ENCODE data around the gene CNNM4.

CNNM4 gene

DNA sequence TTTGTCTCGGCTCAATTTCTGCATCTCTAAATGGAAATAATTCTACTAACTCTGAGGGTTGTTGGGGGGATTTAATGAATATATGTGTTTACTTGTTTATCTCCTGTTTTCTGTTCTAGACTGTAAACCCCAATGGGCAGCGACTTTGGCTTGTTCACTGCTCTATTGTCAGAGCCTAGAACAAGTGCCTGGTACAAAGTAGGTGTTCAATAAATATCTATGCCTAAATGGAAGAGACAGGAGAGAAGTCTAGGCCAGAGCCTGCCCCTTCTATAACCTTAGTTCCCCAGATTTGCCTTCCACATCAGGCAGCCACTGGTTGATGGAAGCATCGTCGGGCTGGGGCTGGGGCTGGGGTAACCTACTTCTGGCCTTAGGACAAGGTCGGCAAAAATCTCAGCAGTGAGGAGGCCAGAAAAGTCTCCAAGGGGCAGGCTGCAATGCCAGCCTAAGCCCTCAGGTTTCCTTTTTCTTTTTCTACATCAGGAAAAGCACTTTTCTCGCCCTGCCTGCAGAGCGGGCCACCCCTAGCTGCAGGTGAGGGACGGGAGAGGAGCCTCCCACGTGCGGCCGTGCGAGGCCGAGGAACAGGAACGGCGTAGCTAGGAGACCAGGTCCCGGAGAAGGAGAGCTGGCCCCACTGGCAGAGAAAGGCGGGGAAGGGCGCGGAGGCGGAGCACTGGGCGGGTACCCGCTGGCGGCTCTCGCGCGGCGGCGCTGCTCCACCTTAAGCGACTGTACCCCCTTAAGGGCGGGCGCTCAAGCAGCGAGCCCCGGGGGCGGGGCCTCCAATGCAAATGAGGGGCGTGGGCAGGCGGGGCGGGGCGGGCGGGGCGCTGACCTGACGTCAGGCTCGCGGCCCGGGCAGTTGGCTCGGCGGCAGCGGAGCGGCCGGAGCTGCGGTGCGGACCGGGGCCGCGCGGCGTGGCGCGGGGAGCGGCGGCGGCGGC, at the start of gene CNNM4:
Gene CNNM4 (plus strand): TSS at position 867 of the 950 bp plus-strand sequence. CDS start 98 bp downstream, outside the sequence.
- DNase-seq (ENCODE audit: low read depth in 3 of 3, low spot score in 1 of 3), result peak; percentile 78 to 85 (median 81)

DNA sequence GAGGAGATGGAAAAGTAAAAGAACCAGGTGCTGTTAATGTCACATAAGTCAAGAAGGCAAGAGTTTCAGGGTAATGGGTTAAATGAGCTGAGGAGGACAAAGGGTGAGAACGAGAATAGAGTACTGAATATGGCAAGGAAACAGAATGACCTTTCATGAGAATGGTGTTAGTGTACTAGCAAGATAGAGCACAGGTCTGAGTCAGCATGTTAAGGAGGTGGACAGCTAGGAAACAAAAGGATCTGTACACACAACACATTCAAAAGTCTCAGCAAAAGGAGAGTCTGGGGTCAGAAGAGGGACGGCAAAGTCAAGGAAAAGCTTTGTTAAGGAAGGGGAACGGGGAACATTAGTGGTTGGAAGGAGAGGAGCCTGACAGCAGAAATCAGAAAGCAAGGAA, 49.7 kb upstream of the CNNM4 start:
- DNase-seq (ENCODE audit: low read depth in 3 of 3, low spot score in 1 of 3), result no peak

DNA sequence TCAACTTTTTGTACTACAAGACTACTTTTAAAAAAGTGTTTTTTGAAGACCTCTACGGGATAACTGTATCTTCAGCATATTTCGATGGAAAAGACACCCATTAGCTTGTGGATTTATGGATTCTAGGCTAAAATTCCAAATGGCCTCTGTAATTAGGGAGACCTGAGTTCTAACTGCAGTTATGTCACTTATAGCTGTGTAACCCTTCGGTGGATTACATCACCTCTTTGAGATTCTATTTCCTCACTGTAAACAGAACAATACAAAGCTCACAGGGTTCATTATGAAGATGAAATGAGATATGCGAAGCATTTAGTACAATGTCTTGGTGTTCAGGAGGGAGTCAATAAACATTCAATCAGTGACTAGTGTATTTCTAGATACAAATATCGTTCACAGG, 45.0 kb upstream of the CNNM4 start:
- no peak for DNase-seq (ENCODE audit: low read depth in 3 of 3, low spot score in 1 of 3)

DNA sequence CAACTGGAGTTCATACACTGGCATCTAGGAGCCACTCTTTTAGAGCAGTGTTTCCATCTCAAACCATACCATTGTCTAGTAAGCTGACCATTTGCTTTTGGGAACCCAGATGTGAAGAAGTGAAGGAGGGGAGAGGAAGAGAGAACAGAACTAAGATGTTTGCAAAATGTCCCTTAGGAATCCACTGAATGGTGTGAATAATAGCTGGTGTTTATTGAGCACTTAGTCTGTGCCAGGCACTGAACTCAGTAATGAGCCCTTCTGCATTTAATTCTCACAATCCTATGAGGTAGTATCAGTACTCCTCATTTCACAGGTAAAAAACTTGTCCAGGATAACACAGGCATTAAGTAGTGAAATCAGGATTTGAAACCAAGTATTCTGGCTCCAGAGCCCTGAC, 44.3 kb upstream of the CNNM4 start:
- no peak for DNase-seq (ENCODE audit: low read depth in 3 of 3, low spot score in 1 of 3)

DNA sequence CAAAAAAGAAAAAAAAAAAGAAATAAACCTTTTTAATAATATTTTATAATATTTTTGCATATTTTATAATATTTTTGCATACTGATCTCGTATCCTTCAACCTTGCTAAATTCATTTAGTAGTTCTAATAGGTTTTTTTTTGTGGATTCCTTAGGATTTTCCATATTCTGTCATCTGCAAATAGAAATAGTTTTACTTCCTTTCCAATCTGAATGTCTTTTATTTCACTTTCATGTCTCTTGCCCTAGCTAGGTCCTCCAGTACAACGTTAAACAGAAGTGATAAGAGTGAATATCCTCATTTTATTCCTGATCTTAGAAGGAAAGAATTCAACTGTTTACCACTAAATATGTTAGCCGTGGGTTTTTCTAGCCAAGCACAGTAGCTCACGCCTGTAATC, 34.6 kb upstream of the CNNM4 start:
- DNase-seq (ENCODE audit: low read depth in 3 of 3, low spot score in 1 of 3), result no peak

DNA sequence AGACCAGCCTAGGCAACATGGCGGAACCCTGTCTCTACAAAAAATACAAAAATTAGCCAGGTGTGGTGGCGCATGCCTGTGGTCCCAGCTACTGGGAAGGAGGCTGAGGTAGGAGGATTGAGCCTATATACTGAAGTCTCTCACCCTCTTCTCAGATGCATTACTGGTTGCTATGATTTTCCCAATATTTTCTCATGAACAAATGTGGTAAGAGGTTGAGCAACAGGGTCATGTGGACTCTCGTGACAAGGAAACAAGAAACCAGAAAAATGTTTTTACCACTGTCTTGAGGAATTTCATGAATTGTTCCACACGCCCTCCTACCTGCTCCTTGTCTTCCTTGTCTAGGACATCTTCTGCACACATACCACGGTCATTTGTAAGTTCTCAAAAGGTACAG, 33.3 kb upstream of the CNNM4 start:
- no peak for DNase-seq (ENCODE audit: low read depth in 3 of 3, low spot score in 1 of 3)

DNA sequence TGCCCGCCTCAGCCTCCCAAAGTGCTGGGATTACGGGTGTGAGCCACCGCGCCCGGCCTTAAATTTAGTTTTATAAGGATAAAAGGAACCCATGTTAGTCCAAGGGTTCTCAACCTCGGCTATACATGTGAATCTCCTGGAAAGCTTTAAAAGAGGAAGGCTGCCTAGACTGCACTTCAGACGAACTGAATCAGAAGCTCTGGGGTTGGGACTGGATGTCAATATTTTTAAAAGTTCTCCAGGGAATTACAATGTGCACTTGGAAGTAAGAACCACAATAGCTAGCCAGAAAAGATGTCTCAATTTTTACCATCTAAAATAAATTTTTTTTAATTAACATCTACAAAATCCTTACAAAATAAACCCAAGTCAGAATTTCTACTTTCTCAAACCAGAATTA, 31.0 kb upstream of the CNNM4 start:
- no peak for DNase-seq (ENCODE audit: low read depth in 3 of 3, low spot score in 1 of 3)

DNA sequence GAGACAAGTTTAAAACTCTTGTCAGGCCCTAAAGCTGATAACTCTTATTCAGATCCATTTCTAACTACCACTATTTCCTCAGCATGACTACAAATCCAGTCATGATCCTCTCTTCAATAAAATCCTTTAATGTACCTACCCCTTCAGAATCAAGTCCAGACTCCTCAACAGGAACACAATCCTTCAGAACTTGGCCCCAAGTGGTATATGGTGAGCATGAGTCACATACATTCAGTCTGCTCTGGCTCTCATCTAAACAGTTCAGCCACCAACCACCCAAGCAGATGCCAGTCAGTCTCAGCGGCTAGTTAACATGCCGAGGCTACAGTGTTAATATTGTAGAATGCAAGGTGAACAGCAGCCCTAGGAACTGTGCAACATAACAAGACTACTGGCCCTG, 30.5 kb upstream of the CNNM4 start:
- DNase-seq (ENCODE audit: low read depth in 3 of 3, low spot score in 1 of 3), result no peak

DNA sequence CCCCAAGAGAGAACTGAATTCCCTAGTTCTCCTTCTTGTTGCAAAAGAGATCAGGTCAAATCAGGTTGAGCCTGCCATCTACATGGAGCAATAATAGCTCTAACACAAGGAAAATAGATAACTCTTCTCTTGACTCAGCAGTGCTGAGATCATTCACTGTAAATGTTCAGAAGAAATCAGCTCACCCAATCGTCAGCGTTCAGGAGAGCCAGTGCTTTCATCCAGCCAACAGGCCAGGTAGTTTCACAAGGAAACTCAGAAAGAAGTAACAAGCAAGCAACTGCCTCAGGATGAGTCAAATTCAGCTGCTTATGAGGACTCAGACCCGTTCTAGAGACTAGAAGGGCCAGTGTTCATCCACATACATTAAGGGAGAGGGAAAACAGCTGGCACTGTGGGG, 26.8 kb upstream of the CNNM4 start:
- DNase-seq (ENCODE audit: low read depth in 3 of 3, low spot score in 1 of 3), result no peak

DNA sequence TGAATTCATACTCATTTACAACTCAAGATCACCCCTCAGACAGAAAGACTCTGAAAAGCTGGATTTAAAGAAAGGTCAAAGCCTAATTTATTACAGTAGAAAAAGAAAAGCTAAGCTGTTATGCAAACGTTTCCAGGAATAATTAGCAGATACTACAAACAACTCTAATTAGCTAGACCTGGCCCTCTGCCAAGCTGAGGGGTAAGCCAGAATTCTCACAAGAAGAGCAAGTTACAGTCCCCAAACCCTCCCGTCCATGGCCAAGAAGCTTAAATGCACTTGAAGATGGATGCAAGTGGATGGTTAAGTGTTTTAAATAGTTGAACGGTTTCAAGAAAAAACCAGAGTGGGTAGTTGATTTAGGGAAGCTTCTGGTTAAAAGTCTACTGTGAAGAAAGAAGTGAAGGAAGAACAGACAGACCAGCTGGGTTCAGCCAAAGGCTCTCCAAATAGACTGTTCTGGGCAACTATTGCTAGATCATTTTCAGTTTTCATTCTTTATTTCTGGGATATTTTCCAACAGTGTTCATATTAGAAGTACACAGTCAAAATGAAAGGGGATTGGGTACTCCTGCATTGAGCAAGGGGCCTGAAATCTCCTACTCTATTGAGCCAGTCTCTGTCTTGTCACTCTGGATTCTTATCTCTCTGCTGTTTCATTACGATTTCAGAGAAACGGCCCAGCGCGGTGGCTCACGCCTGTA, 25.7 kb upstream of the CNNM4 start:
- DNase-seq (ENCODE audit: low read depth in 3 of 3, low spot score in 1 of 3), result no peak

DNA sequence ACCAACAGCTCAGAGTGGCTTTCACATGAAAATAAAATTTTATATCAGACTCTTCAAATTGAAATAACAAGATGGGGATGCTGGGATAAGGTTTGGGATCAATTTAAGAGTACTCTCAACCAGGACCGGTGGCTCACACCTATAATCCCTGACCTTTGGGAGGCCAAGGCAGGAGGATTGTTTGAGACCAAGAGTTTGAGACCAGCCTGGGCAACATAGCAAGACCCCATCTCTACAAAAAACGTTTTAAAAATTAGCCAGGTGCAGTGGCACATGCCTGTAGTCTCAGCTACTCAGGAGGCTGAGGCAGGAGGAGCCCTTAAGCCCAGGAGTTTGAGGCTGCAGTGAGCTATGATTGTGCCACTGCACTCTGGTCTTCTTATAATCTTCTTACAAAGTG, 23.5 kb upstream of the CNNM4 start:
- DNase-seq (ENCODE audit: low read depth in 3 of 3, low spot score in 1 of 3), result no peak

DNA sequence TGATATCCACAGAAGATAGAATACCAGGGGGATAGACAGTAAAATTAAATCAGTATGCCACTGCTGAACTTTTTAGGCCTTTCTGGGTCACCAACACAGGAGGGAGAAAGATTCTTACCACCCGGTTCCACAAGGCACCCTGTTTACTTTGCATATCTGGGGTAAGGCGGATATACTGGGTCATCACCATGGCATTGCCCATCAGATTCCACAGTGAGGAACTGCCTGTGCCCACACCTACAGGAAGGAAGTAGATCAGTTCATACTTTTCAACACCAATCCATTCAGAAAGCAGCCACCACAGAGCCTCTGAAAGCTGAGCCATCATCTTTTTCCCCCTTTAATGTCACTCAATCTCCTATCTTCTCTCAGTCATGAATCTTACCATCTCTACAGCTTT, 22.9 kb upstream of the CNNM4 start:
- no peak for DNase-seq (ENCODE audit: low read depth in 3 of 3, low spot score in 1 of 3)

DNA sequence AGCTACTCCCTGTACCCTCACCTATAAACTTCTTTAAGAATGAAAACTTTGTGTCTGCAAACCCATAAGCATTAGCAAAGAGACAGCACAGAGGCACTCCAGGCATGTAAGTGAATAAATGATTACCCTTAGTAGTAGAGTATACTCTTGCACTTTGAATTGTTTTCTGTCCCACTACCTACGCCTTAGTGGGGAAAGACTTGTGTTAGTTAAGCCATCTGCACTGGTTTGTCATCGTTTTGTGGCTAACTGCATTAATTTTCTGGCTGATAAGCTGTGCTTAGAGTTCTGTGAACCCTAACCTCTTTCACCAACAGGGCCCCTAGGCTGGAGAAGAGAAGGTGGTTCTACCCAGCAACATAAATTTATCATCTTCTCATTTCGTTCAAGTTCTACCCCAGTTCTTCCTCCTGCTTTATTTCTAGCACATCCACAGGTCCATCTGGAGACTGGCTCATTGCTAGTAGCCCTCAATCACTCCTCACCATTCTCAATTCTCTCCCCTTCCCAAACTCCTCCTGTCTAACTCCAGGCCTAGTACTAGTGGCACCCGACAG, 21.5 kb upstream of the CNNM4 start:
- DNase-seq (ENCODE audit: low read depth in 3 of 3, low spot score in 1 of 3), result no peak

DNA sequence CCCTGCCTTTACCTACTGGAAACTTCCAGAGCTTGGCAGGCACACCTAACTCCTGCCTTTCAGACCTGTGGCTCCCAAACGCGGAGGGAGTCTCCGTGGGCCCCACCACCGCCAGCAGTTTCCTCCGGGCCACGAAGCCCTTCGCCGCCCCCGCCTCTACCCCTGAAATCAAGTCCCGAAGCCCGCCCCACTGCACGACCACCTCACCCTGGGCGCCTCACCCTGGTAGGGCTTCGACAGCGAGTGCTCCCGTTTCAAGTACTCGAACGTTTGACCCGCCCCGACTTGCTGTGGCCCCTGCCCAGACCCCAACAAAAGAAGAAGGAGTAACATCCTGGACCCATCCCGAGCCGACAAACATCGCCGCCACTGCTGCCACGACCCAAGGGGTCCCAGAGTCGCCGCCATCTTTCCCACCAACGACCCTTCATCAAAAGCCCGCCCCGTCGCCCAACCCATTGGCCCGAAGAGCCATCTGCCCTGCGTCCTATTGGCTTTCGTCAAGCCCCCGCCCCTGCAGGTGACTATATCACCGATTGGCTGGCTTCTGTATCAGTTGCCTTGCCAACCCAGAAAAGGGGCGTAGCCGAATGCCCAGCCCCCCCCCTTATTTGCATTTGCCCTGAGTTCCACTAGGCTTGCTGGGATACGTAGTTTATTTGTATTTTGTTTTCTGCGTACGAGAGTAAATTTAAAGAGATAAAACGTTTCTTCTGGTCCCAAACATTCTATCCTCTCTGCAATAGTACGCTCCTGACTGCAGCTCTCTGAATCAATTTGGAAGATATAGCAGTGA, 20.9 kb upstream of the CNNM4 start, which contains the start of gene LMAN2L:
Gene LMAN2L (minus strand): TSS at position 432 of the 796 bp plus-strand sequence. CDS start 24 bp downstream, at position 408.
- DNase-seq (ENCODE audit: low read depth in 3 of 3, low spot score in 1 of 3), result peak; percentile 83 to 93 (median 90)

DNA sequence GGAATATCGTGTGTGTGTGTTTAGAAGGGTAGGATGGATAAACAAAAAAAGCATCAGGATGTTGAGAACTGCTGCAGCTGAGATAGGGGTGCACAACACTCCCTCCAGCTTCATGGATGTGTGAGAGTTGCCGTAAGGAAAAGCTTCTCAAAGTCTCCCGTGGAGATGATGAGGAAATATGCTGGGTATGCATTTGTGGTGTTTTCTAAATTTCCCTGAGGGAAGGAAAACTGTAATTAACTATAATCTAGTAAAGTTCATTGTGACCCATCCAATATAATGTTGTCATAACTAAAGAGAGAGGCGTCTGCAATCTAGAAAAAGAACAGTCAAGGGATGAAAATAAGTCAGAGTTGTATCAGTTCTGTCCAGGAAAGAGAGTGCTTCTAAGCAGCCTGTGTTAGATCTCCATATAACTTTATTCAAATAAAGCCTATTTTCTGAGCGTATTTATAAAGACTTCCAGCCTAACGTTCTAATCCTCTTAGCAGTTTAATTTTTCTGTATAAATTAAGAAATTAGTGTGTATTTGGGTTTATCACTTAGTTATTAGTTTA, 13.6 kb upstream of the CNNM4 start:
- DNase-seq (ENCODE audit: low read depth in 3 of 3, low spot score in 1 of 3), result no peak

DNA sequence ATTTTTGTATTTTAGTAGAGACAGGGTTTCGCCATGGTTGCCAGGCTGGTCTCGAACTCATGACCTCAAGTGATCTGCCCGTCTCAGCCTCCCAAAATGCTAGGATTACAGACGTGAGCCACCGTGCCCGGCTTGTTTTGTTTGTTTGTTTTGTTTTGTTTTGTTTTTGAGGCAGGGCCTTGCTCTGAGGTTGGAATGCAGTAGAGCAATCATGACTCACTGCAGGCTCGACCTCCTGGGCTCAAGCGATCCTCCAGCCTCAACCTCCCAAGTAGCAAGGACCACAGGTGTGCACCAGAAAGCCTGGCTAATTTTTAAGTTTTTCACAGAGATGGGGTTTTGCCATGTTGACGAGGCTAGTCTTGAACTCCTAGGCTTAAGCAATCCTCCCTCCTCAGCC, 8.9 kb upstream of the CNNM4 start:
- no peak for DNase-seq (ENCODE audit: low read depth in 3 of 3, low spot score in 1 of 3)

DNA sequence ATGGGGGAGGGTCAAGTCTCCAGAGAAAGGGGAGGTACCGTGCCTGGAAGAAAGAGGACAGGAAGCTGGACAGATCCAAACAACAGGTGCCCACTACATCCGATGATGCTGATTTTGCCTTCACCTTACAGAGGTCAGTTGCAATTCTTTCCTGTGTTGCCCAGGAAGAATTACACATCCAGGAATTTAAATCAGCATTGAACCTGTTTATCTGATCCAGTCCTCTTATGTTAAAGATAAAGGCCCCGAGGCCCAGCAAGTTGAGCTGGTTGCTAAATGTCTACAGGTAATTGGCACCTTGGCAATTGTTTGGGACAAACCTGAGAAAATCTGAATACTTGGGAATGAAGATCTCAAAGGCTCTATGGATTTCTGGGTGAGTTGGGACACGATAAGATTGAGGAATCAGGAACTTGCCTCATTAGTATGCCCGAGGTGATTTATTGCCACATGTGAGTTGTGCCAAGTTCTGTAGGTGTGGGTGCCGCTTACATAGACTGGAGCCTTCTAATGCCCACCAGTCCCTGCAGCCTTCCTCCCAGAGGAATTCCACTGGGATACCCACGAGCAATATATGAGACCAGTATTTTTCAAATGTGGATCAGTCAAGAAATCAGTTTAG, 6.9 kb upstream of the CNNM4 start:
- DNase-seq (ENCODE audit: low read depth in 3 of 3, low spot score in 1 of 3), result no peak

DNA sequence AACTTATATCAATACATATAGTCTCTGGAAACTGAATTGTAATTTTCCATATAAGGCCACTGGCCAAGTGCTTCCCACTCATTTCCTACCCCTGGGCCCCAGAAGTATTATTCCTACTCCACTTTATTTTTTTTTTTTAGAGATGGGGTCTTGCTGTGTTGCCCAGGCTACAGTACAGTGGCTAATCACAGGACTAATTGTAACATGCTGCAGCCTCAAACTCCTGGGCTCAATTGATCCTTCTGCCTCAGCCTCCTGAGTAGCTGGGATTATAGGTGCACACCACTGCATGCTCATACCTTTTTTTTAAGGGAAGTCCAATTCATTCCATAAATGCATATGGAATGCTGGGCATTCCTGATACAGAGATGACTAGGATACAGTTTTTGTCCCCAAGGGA, 6.4 kb upstream of the CNNM4 start:
- DNase-seq (ENCODE audit: low read depth in 3 of 3, low spot score in 1 of 3), result no peak

DNA sequence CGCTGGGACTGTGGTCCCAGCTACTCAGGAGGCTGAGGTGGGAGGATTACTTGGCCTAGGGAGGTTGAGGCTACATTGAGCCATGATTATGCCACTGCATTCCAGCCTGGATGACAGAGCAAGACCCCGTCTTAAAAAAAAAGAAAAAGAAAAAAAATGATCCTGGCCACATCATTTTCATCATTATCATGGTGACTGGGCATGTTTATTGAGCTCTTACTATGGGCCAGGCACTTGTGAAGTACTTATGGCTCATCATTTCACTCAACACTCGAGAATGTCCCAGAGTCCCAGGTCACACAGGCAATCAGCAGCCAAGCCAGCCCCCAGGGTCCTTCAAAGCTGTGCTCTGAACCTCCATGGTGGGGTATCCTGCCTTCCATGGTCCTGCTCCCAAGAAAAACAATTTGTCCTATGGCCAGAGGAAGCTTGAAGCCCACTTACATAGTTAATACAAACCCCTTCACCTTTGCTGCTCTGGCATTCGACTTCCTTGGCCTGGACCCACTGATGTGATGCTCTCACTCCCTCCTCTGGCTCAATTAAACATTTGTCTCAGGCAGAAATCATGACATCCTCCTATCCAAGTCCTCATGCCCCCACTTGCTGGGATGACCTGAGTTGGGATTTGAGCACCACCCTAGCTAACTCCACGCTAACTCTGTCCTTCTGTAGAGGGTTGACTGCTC, 3.8 kb upstream of the CNNM4 start:
- DNase-seq (ENCODE audit: low read depth in 3 of 3, low spot score in 1 of 3), result no peak

DNA sequence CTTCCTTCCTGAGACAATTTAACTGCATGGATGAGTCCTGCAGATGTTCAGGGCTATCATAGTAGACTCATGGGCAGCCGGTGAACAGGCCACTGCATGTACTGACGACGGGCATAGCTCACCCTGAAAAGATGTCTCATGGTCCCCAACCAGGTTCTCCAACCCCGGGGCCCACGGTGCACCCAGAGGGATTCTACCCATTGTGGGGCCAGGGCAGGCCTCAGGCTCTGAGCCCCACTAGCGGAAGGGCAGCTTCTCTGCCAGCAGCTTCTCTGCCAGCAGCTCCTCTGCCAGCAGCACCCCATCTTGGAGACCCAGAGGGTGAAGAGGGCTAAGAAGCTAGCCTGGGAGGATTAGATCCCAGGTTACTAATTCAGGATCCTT, 3.2 kb upstream of the CNNM4 start:
- no peak for DNase-seq (ENCODE audit: low read depth in 3 of 3, low spot score in 1 of 3)
